Breast epithelium (tissue), 4 donors: Measurements from ENCODE around the gene MBP. TPM values are rescaled to one million over a fixed set of nuclear protein-coding genes. Genes with fewer than 3 reads are reported as not detected.

Experiments used
- DNase-seq, 2 donors: peaks; one replicate each; pipeline ENCODE4 v3.0.0-alpha.2; 2019; ENCODE audit warnings: low spot score in 2 of 2
- H3K27ac ChIP-seq, 2 donors: fragments of 200-600 bp; sonication (generic) in 1 of 2; one replicate each; pipeline ENCODE4 v1.5.1; 2016 to 2019; ENCODE audit warnings: mild to moderate bottlenecking in 1 of 2
- H3K27me3 ChIP-seq, 2 donors: fragments of 200-600 bp; sonication (generic) in 1 of 2; one replicate each; pipeline versions ENCODE4 v1.5.1 to v1.6.0; 2017 to 2019; ENCODE audit warnings: control low read depth in 1 of 2, mild to moderate bottlenecking in 1 of 2
- H3K36me3 ChIP-seq: fragments of 200-600 bp; one replicate; pipeline ENCODE4 v1.5.1; 2019
- H3K4me1 ChIP-seq, 2 donors: fragments of 200-600 bp; sonication (generic); one replicate each; pipeline ENCODE4 v1.5.1; 2016 to 2019; ENCODE audit warnings: control low read depth in 1 of 2
- H3K4me3 ChIP-seq, 3 donors: fragments of 200-600 bp; sonication (generic); 1 replicate in 2 of 3; 2 replicates in 1 of 3; pipeline ENCODE4 v1.5.1; 2016 to 2019; ENCODE audit warnings: mild to moderate bottlenecking in 3 of 3, moderate library complexity in 2 of 3
- H3K9me3 ChIP-seq, 2 donors: fragments of 200-600 bp; sonication (generic) in 1 of 2; one replicate each; pipeline ENCODE4 v1.5.1; 2016 to 2019; ENCODE audit warnings: control low read depth in 1 of 2
- POLR2A ChIP-seq: fragments of 450-650 bp; IDR thresholded peaks from one replicate; pipeline ENCODE4 v1.6.1; 2016; ENCODE audit warnings: antibody characterized with exemption, mild to moderate bottlenecking, moderate library complexity
- POLR2AphosphoS5 ChIP-seq, 3 donors: sonication (generic); formaldehyde crosslinking; IDR thresholded peaks; one replicate each; pipeline ENCODE4 v1.6.1; 2017; ENCODE audit warnings: antibody characterized with exemption in 3 of 3
- intact Hi-C: fragments of 100-400 bp; cut with DNase I; formaldehyde crosslinking; loops from one replicate; pipeline ENCODE4 v1.15.1; 2023; ENCODE audit warnings: low total_unique reads
- total RNA-seq, 3 donors: library from RNA; depleted of rRNA; stranded (reverse); fragments of >200 nt; gene quantifications; one replicate each; pipeline ENCODE4 v1.1.0, GENCODE V29; 2016
- TF ChIP-seq, protein P1 (sequence below), 3 donors: fragments of 450-650 bp; IDR thresholded peaks; one replicate each; pipeline ENCODE4 v1.5.1; 2016 to 2017; ENCODE audit warnings: antibody characterized with exemption in 3 of 3, mild to moderate bottlenecking in 3 of 3, moderate library complexity in 3 of 3

The MBP gene
- total RNA-seq, 3 donors from 2014 or later = 27.2 to 46.2 (median 32.4) TPM

GRCh38 chr18:77146249-77147080 is 13.9 kb upstream of the MBP start:
- Histone ChIP-seq H3K4me1 (no peaks in the 10 kb centered on the region), H3K27me3 (no peaks in the 10 kb centered on the region), H3K9me3 (peaks cover 7 to 13% of the 10 kb centered on the region in 2 donors), H3K4me3 (no peak overlapping the region), H3K27ac (no peak overlapping the region), H3K36me3 (no peaks in the 10 kb centered on the region)
- intact Hi-C loops = no loop called here
- TF ChIP-seq POLR2AphosphoS5 (IDR thresholded peaks at IDR 0.05) = no peak
- TF ChIP-seq POLR2A = no peak
- TF ChIP-seq, protein P1, sequence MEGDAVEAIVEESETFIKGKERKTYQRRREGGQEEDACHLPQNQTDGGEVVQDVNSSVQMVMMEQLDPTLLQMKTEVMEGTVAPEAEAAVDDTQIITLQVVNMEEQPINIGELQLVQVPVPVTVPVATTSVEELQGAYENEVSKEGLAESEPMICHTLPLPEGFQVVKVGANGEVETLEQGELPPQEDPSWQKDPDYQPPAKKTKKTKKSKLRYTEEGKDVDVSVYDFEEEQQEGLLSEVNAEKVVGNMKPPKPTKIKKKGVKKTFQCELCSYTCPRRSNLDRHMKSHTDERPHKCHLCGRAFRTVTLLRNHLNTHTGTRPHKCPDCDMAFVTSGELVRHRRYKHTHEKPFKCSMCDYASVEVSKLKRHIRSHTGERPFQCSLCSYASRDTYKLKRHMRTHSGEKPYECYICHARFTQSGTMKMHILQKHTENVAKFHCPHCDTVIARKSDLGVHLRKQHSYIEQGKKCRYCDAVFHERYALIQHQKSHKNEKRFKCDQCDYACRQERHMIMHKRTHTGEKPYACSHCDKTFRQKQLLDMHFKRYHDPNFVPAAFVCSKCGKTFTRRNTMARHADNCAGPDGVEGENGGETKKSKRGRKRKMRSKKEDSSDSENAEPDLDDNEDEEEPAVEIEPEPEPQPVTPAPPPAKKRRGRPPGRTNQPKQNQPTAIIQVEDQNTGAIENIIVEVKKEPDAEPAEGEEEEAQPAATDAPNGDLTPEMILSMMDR (IDR thresholded peaks at IDR 0.05) = no peak
- DNase-seq = no peak

DNA sequence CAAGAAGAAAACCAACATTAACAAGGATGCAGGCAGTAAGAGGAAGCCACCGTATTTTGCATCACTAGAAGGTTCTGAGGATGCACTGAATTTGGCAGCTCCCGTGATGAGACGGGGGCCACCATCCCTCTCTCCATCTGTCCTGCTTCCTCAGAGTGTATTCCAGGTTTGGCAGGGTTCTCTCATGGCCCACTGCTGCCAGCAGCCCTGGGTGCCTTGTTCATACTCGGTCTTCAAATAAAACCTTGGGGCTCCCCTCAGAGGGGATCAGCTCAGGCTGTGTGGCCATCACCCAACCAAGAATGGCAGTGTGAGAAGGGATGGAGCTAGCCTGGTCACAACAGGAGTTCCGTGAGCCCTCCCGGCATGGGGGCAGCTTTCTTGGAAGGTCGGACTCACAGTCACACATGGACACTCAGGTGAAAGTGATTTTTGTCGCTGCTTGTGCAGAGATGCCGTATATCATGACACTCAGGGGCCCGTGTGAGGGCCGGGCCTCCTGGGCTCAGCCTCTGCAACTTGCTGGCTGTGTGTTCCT is 12.8 kb upstream of the MBP start:
- no peak overlapping the region for H3K4me3 ChIP-seq
- H3K27ac ChIP-seq = no peak overlapping the region
- TF ChIP-seq, protein P1 (IDR thresholded peaks at IDR 0.05) = no peak
- TF ChIP-seq POLR2AphosphoS5 (IDR thresholded peaks at IDR 0.05) (no peak), POLR2A (no peak)
- no peaks in the 10 kb centered on the region for H3K27me3 ChIP-seq
- no peak for DNase-seq
- H3K9me3 ChIP-seq = peaks cover 7 to 13% of the 10 kb centered on the region in 2 donors
- no peaks in the 10 kb centered on the region for H3K4me1 ChIP-seq
- intact Hi-C loops = no loop called here
- H3K36me3 ChIP-seq = no peaks in the 10 kb centered on the region

DNA sequence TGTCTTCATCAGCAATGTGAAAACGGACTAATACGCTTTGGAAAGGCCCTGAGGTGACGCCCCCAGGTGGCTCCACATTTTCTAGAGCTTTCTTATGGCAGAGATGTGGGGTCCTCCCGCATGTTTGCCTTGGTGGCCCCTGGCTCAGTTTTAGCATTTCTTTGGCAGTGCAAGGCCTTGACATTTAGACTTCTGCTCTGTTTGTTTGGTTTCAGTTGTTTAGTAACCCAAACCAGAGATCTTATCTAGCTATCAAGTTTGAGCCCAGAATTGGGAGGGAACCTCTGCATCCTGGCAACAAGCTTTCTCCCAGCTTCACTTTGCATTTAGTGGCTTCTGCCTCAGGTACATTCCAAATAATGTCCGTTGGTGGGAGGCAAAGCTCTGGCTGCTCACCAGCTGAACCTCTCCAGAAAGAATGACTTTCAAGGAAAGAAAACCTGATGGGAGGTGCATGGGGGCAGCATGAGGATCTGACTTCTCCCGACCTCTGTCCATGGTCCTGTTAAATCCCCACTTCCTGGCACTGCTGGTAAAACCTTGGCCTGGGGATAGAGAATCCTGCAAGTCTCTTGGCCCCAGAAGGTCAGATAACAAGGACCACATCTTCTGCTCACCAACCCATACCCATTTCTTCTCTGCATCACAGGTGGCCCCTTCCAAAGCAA is 12.0 kb upstream of the MBP start:
- Histone ChIP-seq H3K9me3 (peaks cover 7 to 13% of the 10 kb centered on the region in 2 donors), H3K4me3 (no peak overlapping the region), H3K27ac (no peak overlapping the region), H3K27me3 (no peaks in the 10 kb centered on the region), H3K4me1 (no peaks in the 10 kb centered on the region), H3K36me3 (no peaks in the 10 kb centered on the region)
- TF ChIP-seq, protein P1 (IDR thresholded peaks at IDR 0.05) = no peak
- TF ChIP-seq POLR2AphosphoS5 (IDR thresholded peaks at IDR 0.05) (no peak), POLR2A (no peak)
- intact Hi-C loops = no loop called here
- DNase-seq = no peak

DNA sequence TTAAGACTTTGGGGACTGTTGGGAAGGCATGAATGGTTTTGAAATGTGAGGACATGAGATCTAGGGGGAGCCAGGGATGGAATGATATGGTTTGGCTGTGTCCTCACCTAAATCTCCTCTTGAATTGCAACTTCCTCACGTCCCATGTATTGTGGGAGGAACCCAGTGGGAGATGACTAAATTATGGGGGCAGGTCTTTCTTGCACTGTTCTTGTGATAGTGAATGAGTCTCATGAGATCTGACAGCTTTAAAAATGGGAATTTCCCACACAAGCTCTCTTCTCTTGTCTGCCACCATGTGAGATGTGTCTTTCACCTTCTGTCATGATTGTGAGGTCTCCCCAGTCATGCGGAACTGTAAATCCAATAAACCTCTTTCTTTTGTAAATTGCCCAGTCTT is 11.5 kb upstream of the MBP start:
- H3K4me3 ChIP-seq = no peak overlapping the region
- intact Hi-C loops = no loop called here
- TF ChIP-seq POLR2AphosphoS5 (IDR thresholded peaks at IDR 0.05) (no peak), POLR2A (no peak)
- TF ChIP-seq, protein P1 (IDR thresholded peaks at IDR 0.05) = no peak
- H3K27ac ChIP-seq = no peak overlapping the region
- H3K9me3 ChIP-seq = peaks cover 7 to 13% of the 10 kb centered on the region in 2 donors
- H3K27me3 ChIP-seq = no peaks in the 10 kb centered on the region
- no peaks in the 10 kb centered on the region for H3K36me3 ChIP-seq
- DNase-seq = no peak
- H3K4me1 ChIP-seq = no peaks in the 10 kb centered on the region

DNA sequence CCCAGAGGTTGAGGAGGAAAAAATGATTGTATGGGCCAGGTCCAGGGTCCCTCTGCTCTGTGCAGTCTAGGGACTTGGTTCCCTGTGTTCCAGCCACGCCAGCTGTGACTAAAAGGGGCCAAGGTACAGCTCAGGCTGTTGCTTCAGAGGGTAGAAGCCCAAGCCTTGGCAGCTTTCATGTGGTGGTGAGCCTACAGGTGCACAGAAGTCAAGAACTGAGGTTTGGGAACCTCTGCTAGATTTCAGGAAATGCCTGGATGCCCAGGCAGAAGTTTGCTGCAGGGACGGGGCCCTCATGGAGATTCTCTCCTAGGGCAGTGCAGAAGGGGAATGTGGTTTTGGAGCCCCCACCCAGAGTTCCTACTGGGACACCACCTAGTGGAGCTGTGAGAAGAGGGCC is 10.6 kb upstream of the MBP start:
- DNase-seq = peak in 1 of 2 donors; percentile 3
- Histone ChIP-seq H3K27ac (no peak overlapping the region), H3K36me3 (no peaks in the 10 kb centered on the region), H3K9me3 (peaks cover 7 to 13% of the 10 kb centered on the region in 2 donors), H3K4me3 (no peak overlapping the region), H3K27me3 (no peaks in the 10 kb centered on the region), H3K4me1 (no peaks in the 10 kb centered on the region)
- intact Hi-C loops = no loop called here
- TF ChIP-seq POLR2A = no peak
- no peak for TF ChIP-seq POLR2AphosphoS5 (IDR thresholded peaks at IDR 0.05)
- TF ChIP-seq, protein P1 (IDR thresholded peaks at IDR 0.05) = no peak
